Mesenchymal stem cell (in vitro differentiated cells and primary cell): ENCODE measurements around the gene PIGZ.
A peak's percentile ranks its signal among the peaks of the same experiment; 100 is the strongest.

Source experiments
- DNase-seq: peaks from one replicate; pipeline ENCODE4 v3.0.0-alpha.2; 2013
- H2AFZ ChIP-seq: one replicate; pipeline ENCODE4 v1.6.1; 2013; ENCODE audit warnings: low read depth, mild to moderate bottlenecking, control low read depth, inconsistent platforms, low read length, moderate library complexity
- H2AK5ac ChIP-seq: 2 replicates; pipeline ENCODE4 v1.6.1; 2013; ENCODE audit warnings: low read length, moderate library complexity, mild to moderate bottlenecking, inconsistent platforms; ENCODE audit not compliant: severe bottlenecking
- H2BK120ac ChIP-seq: one replicate; pipeline ENCODE4 v1.6.1; 2013; ENCODE audit warnings: low read depth, mild to moderate bottlenecking, inconsistent platforms, low read length, moderate library complexity
- H2BK12ac ChIP-seq, 2 experiments: one replicate each; pipeline ENCODE4 v1.6.1; 2013; ENCODE audit warnings: inconsistent platforms in 2 of 2, low read length in 2 of 2, mild to moderate bottlenecking in 2 of 2, moderate library complexity in 2 of 2, control low read depth in 1 of 2
- H2BK15ac ChIP-seq: one replicate; pipeline ENCODE4 v1.6.1; 2013; ENCODE audit warnings: mild to moderate bottlenecking, low read depth, inconsistent platforms; ENCODE audit not compliant: poor library complexity, severe bottlenecking
- H2BK5ac ChIP-seq: 2 replicates; pipeline ENCODE4 v1.6.1; 2013; ENCODE audit warnings: low read depth, mild to moderate bottlenecking, low read length, control low read depth, inconsistent platforms; ENCODE audit not compliant: poor library complexity, severe bottlenecking
- H3K14ac ChIP-seq, 2 experiments: one replicate each; pipeline ENCODE4 v1.6.1; 2013; ENCODE audit warnings: inconsistent platforms in 2 of 2, low read length in 2 of 2, control low read depth in 1 of 2, mild to moderate bottlenecking in 1 of 2, moderate library complexity in 1 of 2
- H3K18ac ChIP-seq, 2 experiments: one replicate each; pipeline ENCODE4 v1.6.1; 2013; ENCODE audit warnings: inconsistent platforms in 2 of 2, low read length in 2 of 2, control low read depth in 1 of 2, low read depth in 1 of 2, mild to moderate bottlenecking in 1 of 2
- H3K23ac ChIP-seq, 2 experiments: one replicate each; pipeline ENCODE4 v1.6.1; 2013; ENCODE audit warnings: inconsistent platforms in 2 of 2, low read length in 2 of 2, mild to moderate bottlenecking in 2 of 2, moderate library complexity in 2 of 2, control low read depth in 1 of 2
- H3K27ac ChIP-seq: 2 replicates; pipeline ENCODE4 v1.5.1; 2013; ENCODE audit warnings: mild to moderate bottlenecking, moderate library complexity, low read length, control low read depth, inconsistent platforms; ENCODE audit not compliant: poor library complexity, severe bottlenecking
- H3K27me3 ChIP-seq, 2 experiments: 2 replicates each; pipeline versions ENCODE4 v1.6.1 to v1.7.0; 2013; ENCODE audit warnings: low read length in 2 of 2, mild to moderate bottlenecking in 2 of 2, moderate library complexity in 2 of 2, control low read depth in 1 of 2, inconsistent platforms in 1 of 2; ENCODE audit not compliant: control insufficient read depth in 1 of 2, insufficient read depth in 1 of 2
- H3K36me3 ChIP-seq, 2 experiments: 2 replicates each; pipeline versions ENCODE4 v1.6.1 to v1.7.0; 2013; ENCODE audit warnings: low read length in 2 of 2, control low read depth in 1 of 2, inconsistent platforms in 1 of 2, low read depth in 1 of 2, mild to moderate bottlenecking in 1 of 2; ENCODE audit not compliant: insufficient read depth in 2 of 2, control insufficient read depth in 1 of 2
- H3K4ac ChIP-seq, 2 experiments: one replicate each; pipeline ENCODE4 v1.6.1; 2013; ENCODE audit warnings: inconsistent platforms in 2 of 2, low read length in 2 of 2, mild to moderate bottlenecking in 2 of 2, moderate library complexity in 2 of 2, control low read depth in 1 of 2, low read depth in 1 of 2
- H3K4me1 ChIP-seq: 2 replicates; pipeline ENCODE4 v1.6.1; 2013; ENCODE audit warnings: low read depth, low read length, control low read depth; ENCODE audit not compliant: control insufficient read depth, insufficient read depth
- H3K4me2 ChIP-seq: 2 replicates; pipeline ENCODE4 v1.6.1; 2013; ENCODE audit warnings: low read length, mild to moderate bottlenecking, inconsistent platforms; ENCODE audit not compliant: poor library complexity, severe bottlenecking
- H3K4me3 ChIP-seq, 2 experiments: 2 replicates each; pipeline versions ENCODE4 v1.5.1 to v1.7.0; 2013; ENCODE audit warnings: low read length in 2 of 2, mild to moderate bottlenecking in 2 of 2, control low read depth in 1 of 2, low read depth in 1 of 2; ENCODE audit not compliant: insufficient read depth in 1 of 2
- H3K79me1 ChIP-seq: replicated peaks from 2 replicates; pipeline ENCODE4 v1.6.1; 2013; ENCODE audit warnings: mild to moderate bottlenecking, control low read depth, low read length, inconsistent platforms; ENCODE audit not compliant: poor library complexity, severe bottlenecking
- H3K9ac ChIP-seq: 2 replicates; pipeline ENCODE4 v1.7.0; 2013; ENCODE audit warnings: mild to moderate bottlenecking, low read length, moderate library complexity
- H3K9me3 ChIP-seq: 2 replicates; pipeline ENCODE4 v1.7.0; 2013; ENCODE audit warnings: mild to moderate bottlenecking, low read length; ENCODE audit not compliant: control insufficient read depth
- H4K8ac ChIP-seq: one replicate; pipeline ENCODE4 v1.6.1; 2013; ENCODE audit warnings: inconsistent platforms, mild to moderate bottlenecking, low read length, moderate library complexity
- H4K91ac ChIP-seq: one replicate; pipeline ENCODE4 v1.6.1; 2013; ENCODE audit warnings: mild to moderate bottlenecking, low read length, inconsistent platforms
- WGBS: methylation state at CpG from one replicate; pipeline ENCODE4 v1.1.7; 2013; ENCODE audit warnings: mixed read lengths; 5-methylcytosine and 5-hydroxymethylcytosine counted together

PIGZ gene

DNA sequence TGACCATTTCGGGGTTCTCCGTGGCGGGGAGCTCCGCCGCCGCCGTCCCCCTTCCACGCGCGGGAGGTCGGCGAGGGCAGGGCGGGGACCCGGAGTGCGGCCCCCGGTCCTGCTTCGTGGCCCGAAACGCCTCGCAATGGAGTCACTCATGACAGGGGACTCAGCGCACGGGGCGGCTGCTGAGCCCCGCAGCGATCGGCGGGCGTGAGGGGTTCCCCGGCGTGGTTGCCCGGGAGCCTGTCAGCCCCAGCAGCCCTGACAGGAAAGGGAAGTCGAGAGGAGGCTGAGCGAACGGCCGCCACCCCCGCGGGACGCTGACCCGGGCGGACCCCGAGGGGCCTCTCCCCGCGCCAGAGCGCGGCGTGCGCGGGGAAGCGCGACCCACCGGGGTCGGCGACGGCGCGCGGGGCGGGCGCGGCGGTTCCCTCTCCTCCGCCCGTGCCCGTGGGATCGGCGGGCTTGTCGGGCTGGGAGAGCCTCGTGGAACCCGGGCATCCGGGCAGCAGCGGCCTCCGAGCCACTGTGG lies 564 bp upstream of the PIGZ start:
- no peak overlapping the region for H2AK5ac ChIP-seq
- no peak overlapping the region for H4K91ac ChIP-seq
- H3K4me3 ChIP-seq: peak overlapping the region; percentile 67 to 78
- 1% methylated on average over 62 of the region's 72 CpGs for WGBS
- H3K79me1 ChIP-seq: no peaks in the 10 kb centered on the region
- H3K18ac ChIP-seq: peak overlapping the region; percentile 14 to 37
- peaks cover 0 to 3% of the 10 kb centered on the region in 2 experiments for H3K36me3 ChIP-seq
- no peak overlapping the region for H3K27ac ChIP-seq
- H3K4me2 ChIP-seq: peak overlapping the region; percentile 97
- peak overlapping the region; percentile 54 for H2BK15ac ChIP-seq
- H2BK120ac ChIP-seq: peak overlapping the region; percentile 4
- peak overlapping the region in 1 of 2 experiments; percentile 23 for H3K23ac ChIP-seq
- peak overlapping the region in 1 of 2 experiments; percentile 40 for H3K4ac ChIP-seq
- H3K4me1 ChIP-seq: peaks cover 17% of the 10 kb centered on the region
- H2BK12ac ChIP-seq: peak overlapping the region in 1 of 2 experiments; percentile 39
- H3K9me3 ChIP-seq: no peaks in the 10 kb centered on the region
- peak overlapping the region; percentile 80 for H4K8ac ChIP-seq
- H3K14ac ChIP-seq: peak overlapping the region in 1 of 2 experiments; percentile 31
- peaks cover 0 to 6% of the 10 kb centered on the region in 2 experiments for H3K27me3 ChIP-seq
- DNase-seq: peak; percentile 28
- peak overlapping the region; percentile 61 for H3K9ac ChIP-seq
- H2BK5ac ChIP-seq: no peak overlapping the region
- peak overlapping the region; percentile 96 for H2AFZ ChIP-seq

DNA sequence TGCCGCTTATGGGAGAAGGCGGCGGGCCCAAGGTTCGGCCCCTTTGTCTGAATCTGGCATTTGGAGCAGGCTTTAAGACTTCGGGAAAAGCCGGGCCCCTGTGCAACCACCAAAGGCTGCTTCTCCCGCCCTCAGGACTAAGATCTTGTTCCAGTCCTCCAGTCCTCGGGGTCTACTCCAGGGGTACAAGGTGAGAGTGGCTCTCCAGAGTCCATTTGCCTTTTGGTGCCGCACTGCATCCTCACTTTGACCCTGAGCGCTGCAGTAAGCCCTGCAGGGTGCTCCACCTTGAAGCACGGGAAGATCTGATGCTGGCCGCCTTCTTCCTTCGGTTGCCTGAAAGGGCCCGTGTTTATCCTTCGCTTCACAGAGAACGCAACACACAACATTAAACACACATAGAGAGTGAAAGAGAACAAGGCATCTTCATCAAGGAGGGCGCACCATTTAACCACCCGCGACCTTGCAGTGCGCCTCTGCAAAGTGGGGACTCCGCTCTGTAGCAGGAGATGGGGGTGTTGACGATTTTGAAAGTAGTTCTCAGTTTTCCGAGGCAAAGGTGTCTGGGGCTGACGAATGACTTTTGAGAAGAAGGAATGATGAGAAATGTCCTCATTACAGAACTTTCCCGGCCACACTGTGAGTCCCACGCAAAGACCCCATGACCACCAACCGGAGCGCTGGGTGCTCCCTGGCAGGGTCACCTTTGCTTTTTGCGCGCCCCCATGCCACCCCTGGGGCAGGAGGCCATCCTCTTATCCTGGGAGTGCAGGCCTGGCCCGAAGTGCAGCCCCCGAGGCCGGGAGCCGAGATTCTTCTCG lies 1.0 kb downstream of the PIGZ start:
- H3K9ac ChIP-seq: peak overlapping the region; percentile 71
- H3K27me3 ChIP-seq: peaks cover 0 to 6% of the 10 kb centered on the region in 2 experiments
- peaks cover 0 to 3% of the 10 kb centered on the region in 2 experiments for H3K36me3 ChIP-seq
- no peak overlapping the region for H3K4ac ChIP-seq
- no peak overlapping the region for H2BK12ac ChIP-seq
- H4K8ac ChIP-seq: no peak overlapping the region
- no peaks in the 10 kb centered on the region for H3K79me1 ChIP-seq
- no peak overlapping the region for H2BK15ac ChIP-seq
- no peak overlapping the region for H2AK5ac ChIP-seq
- H3K27ac ChIP-seq: no peak overlapping the region
- peaks cover 17% of the 10 kb centered on the region for H3K4me1 ChIP-seq
- WGBS: 46% methylated on average over 35 of the region's 35 CpGs
- H2AFZ ChIP-seq: no peak overlapping the region
- H2BK120ac ChIP-seq: no peak overlapping the region
- DNase-seq: no peak
- H3K4me2 ChIP-seq: no peak overlapping the region
- H3K23ac ChIP-seq: no peak overlapping the region
- no peaks in the 10 kb centered on the region for H3K9me3 ChIP-seq
- H4K91ac ChIP-seq: no peak overlapping the region
- peak overlapping the region in 1 of 2 experiments; percentile 81 for H3K4me3 ChIP-seq
- no peak overlapping the region for H2BK5ac ChIP-seq
- H3K14ac ChIP-seq: no peak overlapping the region
- no peak overlapping the region for H3K18ac ChIP-seq

DNA sequence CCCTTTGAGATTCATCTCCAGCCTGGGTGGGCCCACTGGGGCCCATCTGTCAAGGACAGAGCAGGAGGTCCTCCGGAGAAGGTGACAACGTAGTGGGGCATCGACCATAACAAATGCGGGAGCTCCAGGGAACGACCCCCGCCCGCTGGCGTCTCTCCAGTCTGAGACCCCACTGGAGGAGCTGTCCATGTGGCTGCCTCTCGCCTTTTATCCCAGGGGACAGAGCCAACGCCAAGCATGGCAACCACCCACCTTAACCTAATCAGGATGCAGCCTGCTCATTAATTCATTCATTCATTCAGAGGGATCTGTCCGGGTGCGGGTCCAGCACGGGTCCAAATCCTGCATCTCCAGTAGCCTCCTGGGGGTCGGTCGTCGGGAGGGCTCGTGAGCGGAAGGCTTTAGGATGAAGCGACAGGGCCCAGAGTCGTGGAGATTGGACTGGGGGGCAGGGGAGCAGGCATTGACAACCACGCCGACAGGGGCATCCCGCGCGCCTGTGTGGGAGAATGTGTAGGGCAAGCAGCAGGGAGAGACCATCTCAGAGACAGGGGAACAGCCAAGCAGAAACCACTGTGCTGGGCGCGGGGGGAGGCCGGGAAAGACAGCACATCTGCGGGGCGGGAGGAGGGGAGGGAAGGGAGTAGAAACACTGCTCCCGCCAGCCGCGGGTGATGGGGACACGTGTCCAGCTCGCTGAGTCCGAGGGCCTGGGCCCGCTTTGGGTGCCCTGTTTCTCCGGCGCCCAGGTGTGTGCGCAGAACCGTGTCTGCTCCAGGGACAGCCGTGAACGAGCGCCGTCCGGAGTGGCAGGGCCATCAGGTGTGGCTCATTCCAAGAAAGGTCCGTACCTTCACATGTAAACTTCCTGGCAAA lies 1.9 kb downstream of the PIGZ start:
- no peak overlapping the region for H3K14ac ChIP-seq
- WGBS: 27% methylated on average over 47 of the region's 47 CpGs
- H3K9me3 ChIP-seq: no peaks in the 10 kb centered on the region

DNA sequence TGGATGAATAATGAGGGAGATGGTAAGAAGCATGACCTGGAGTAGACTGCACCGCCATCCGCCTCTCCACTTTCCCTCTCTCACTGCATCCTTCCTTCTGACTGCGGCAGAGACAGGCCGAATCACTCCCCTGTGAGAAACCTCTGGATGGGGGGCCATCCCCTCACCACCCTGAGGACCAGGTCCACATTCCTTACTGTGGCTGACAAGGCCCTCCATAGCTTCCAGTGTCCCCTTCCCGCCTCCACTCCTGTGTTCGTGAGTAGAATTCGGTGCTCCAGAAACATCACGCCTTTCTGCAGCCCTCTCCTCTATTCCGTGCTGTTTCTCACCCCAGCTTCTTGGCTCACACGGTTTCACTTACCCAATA lies 2.8 kb downstream of the PIGZ start:
- Histone ChIP-seq H3K27ac (no peak overlapping the region), H3K14ac (no peak overlapping the region), H3K79me1 (no peaks in the 10 kb centered on the region), H4K8ac (no peak overlapping the region), H3K9me3 (no peaks in the 10 kb centered on the region), H2AFZ (no peak overlapping the region), H2BK5ac (no peak overlapping the region), H2BK120ac (no peak overlapping the region), H4K91ac (no peak overlapping the region), H3K4me2 (no peak overlapping the region), H3K23ac (no peak overlapping the region), H3K4me3 (no peak overlapping the region), H3K9ac (no peak overlapping the region), H2AK5ac (no peak overlapping the region), H3K4me1 (peaks cover 17% of the 10 kb centered on the region), H2BK12ac (no peak overlapping the region), H3K18ac (no peak overlapping the region), H2BK15ac (no peak overlapping the region), H3K27me3 (peaks cover 0 to 5% of the 10 kb centered on the region in 2 experiments), H3K4ac (no peak overlapping the region), H3K36me3 (peaks cover 0 to 3% of the 10 kb centered on the region in 2 experiments)
- no peak for DNase-seq
- WGBS: 84% methylated on average over 10 of the region's 10 CpGs

More for the DNA sequence above, 1.9 kb downstream of the PIGZ start:
- Histone ChIP-seq H4K8ac (no peak overlapping the region), H3K4me3 (no peak overlapping the region), H3K79me1 (no peaks in the 10 kb centered on the region), H3K27ac (no peak overlapping the region), H2BK15ac (no peak overlapping the region), H2BK5ac (no peak overlapping the region), H2AK5ac (no peak overlapping the region), H4K91ac (no peak overlapping the region), H3K36me3 (peaks cover 0 to 3% of the 10 kb centered on the region in 2 experiments), H3K27me3 (peaks cover 0 to 6% of the 10 kb centered on the region in 2 experiments), H3K4ac (no peak overlapping the region), H3K4me2 (no peak overlapping the region), H3K18ac (no peak overlapping the region), H3K4me1 (peaks cover 17% of the 10 kb centered on the region), H2BK120ac (no peak overlapping the region), H2BK12ac (no peak overlapping the region), H3K23ac (no peak overlapping the region), H3K9ac (no peak overlapping the region), H2AFZ (no peak overlapping the region)
- DNase-seq: no peak
